D721Med (cell line): ENCODE data around the gene ARIH1.

ENCODE experiments used
- DNase-seq: peaks from one replicate; pipeline ENCODE4 v3.0.0; 2011; ENCODE audit warnings: low spot score; ENCODE audit not compliant: insufficient read length
- FAIRE-seq: peaks from 2 replicates; lab custom pipeline; 2011; peaks lifted over from hg19 to GRCh38; lab: Jason Lieb, UNC
- CTCF ChIP-seq: IDR thresholded peaks from 2 replicates; pipeline ENCODE4 v1.5.1; 2012; ENCODE audit warnings: mild to moderate bottlenecking, control low read depth; ENCODE audit not compliant: insufficient read depth; ENCODE audit errors: missing control alignments

ARIH1 gene

GRCh38 chr15:72456684-72457083, 17.4 kb upstream of the ARIH1 start:
- no peak for DNase-seq
- no peak for TF ChIP-seq CTCF
- no peak for FAIRE-seq

- no peak for TF ChIP-seq CTCF
- peak; percentile 29 for FAIRE-seq
- no peak for DNase-seq
Measured at GRCh38 chr15:72460402-72460801, 13.7 kb upstream of the ARIH1 start.

- no peak for TF ChIP-seq CTCF
- FAIRE-seq = no peak
Measured at GRCh38 chr15:72463702-72464101, 10.4 kb upstream of the ARIH1 start.

GRCh38 chr15:72464251-72464650, 9.9 kb upstream of the ARIH1 start:
- FAIRE-seq (no peak), DNase-seq (no peak)
- no peak for TF ChIP-seq CTCF

More at GRCh38 chr15:72463702-72464101, 10.4 kb upstream of the ARIH1 start:
- no peak for DNase-seq

GRCh38 chr15:72468103-72468502, 6.0 kb upstream of the ARIH1 start:
- DNase-seq (no peak), FAIRE-seq (no peak)
- TF ChIP-seq CTCF = no peak

- TF ChIP-seq CTCF = peak; percentile 26
- DNase-seq (no peak), FAIRE-seq (no peak)
Measured at GRCh38 chr15:72472992-72473610, 1.0 kb upstream of the ARIH1 start.

- DNase-seq (no peak), FAIRE-seq (no peak)
- TF ChIP-seq CTCF = no peak
Measured at GRCh38 chr15:72474466-72474911, 359 bp downstream of the ARIH1 start.
